Measurements from ENCODE around the gene SLC22A3.

The SLC22A3 gene

GRCh38 chr6:160417550-160417949 is 69.4 kb downstream of the SLC22A3 start:
- no peak for DNase-seq (ENCODE audit: low read depth in 2 of 2)

- DNase-seq (ENCODE audit: low read depth in 2 of 2), result no peak
Measured at GRCh38 chr6:160418370-160418769, 70.2 kb downstream of the SLC22A3 start.

- no peak for DNase-seq (ENCODE audit: low read depth in 2 of 2)
Measured at GRCh38 chr6:160419488-160419887, 71.3 kb downstream of the SLC22A3 start.

- DNase-seq (ENCODE audit: low read depth in 2 of 2), result no peak
Measured at GRCh38 chr6:160420253-160420968, 72.2 kb downstream of the SLC22A3 start.

- DNase-seq (ENCODE audit: low read depth in 2 of 2), result no peak
Measured at GRCh38 chr6:160420969-160421556, 72.9 kb downstream of the SLC22A3 start.

GRCh38 chr6:160421854-160422253 is 73.7 kb downstream of the SLC22A3 start:
- no peak for DNase-seq (ENCODE audit: low read depth in 2 of 2)

- no peak for DNase-seq (ENCODE audit: low read depth in 2 of 2)
Measured at GRCh38 chr6:160424256-160424655, 76.1 kb downstream of the SLC22A3 start.

GRCh38 chr6:160426136-160426535 is 78.0 kb downstream of the SLC22A3 start:
- DNase-seq (ENCODE audit: low read depth in 2 of 2), result no peak

GRCh38 chr6:160427312-160428068 is 79.3 kb downstream of the SLC22A3 start:
- DNase-seq (ENCODE audit: low read depth in 2 of 2), result no peak

- DNase-seq (ENCODE audit: low read depth in 2 of 2), result no peak
Measured at GRCh38 chr6:160428069-160428430, 79.9 kb downstream of the SLC22A3 start.

GRCh38 chr6:160428818-160429619 is 80.8 kb downstream of the SLC22A3 start:
- DNase-seq (ENCODE audit: low read depth in 2 of 2), result no peak

- no peak for DNase-seq (ENCODE audit: low read depth in 2 of 2)
Measured at GRCh38 chr6:160429620-160429895, 81.4 kb downstream of the SLC22A3 start.

GRCh38 chr6:160430203-160430602 is 82.0 kb downstream of the SLC22A3 start:
- no peak for DNase-seq (ENCODE audit: low read depth in 2 of 2)

- no peak for DNase-seq (ENCODE audit: low read depth in 2 of 2)
Measured at GRCh38 chr6:160430751-160431150, 82.6 kb downstream of the SLC22A3 start.

GRCh38 chr6:160431226-160431625 is 83.0 kb downstream of the SLC22A3 start:
- no peak for DNase-seq (ENCODE audit: low read depth in 2 of 2)

- DNase-seq (ENCODE audit: low read depth in 2 of 2), result no peak
Measured at GRCh38 chr6:160431791-160432404, 83.7 kb downstream of the SLC22A3 start.

- DNase-seq (ENCODE audit: low read depth in 2 of 2), result no peak
Measured at GRCh38 chr6:160435935-160436334, 87.8 kb downstream of the SLC22A3 start.

- no peak for DNase-seq (ENCODE audit: low read depth in 2 of 2)
Measured at GRCh38 chr6:160437154-160437553, 89.0 kb downstream of the SLC22A3 start.

GRCh38 chr6:160437775-160438174 is 89.6 kb downstream of the SLC22A3 start:
- DNase-seq (ENCODE audit: low read depth in 2 of 2), result no peak

- DNase-seq (ENCODE audit: low read depth in 2 of 2), result no peak
Measured at GRCh38 chr6:160438481-160438880, 90.3 kb downstream of the SLC22A3 start.

- DNase-seq (ENCODE audit: low read depth in 2 of 2), result no peak
Measured at GRCh38 chr6:160439751-160440150, 91.6 kb downstream of the SLC22A3 start.

GRCh38 chr6:160442151-160442550 is 94.0 kb downstream of the SLC22A3 start:
- DNase-seq (ENCODE audit: low read depth in 2 of 2), result no peak

All from stimulated activated CD4-positive, alpha-beta T cell treated with anti-CD3 and anti-CD28 coated beads, Interleukin-1b, Interleukin-23, amount 100 ng/mL, for 4 hours (primary cell).